HepG2 (cell line): ENCODE measurements around the gene PKIG. TPM values are rescaled to one million over a fixed set of nuclear protein-coding genes. Genes with fewer than 3 reads are reported as not detected.

Experiments
- ATAC-seq: fragments of 200-7000 bp; cut with Tn5 transposase; 3 replicates; pipeline ENCODE4 v1.9.1; 2020; ENCODE audit warnings: mild to moderate bottlenecking, moderate library complexity
- BruUV-seq: library from RNA; stranded (reverse); fragments of 400-500 nt; replicated peaks from 2 replicates; lab custom pipeline; 2021; lab: Mats Ljungman, UMichigan
- CTCF ChIA-PET: fragments of 300-600 bp; formaldehyde crosslinking; extraction: SDS; loops from one replicate; lab custom pipeline; 2021; ENCODE audit warnings: low total read pairs, inconsistent platforms, low intra/inter-chr PET ratio; lab: Yijun Ruan, JAX
- POLR2A ChIA-PET: fragments of 350-600 bp; sonication (Branson Sonifier 250); formaldehyde crosslinking; loops from one replicate; lab custom pipeline; 2020; ENCODE audit warnings: antibody characterized with exemption, inconsistent platforms; lab: Yijun Ruan, JAX
- DNase-seq: peaks from one replicate; pipeline ENCODE4 v3.0.0-alpha.2; 2015; ENCODE audit warnings: low spot score
- FAIRE-seq: peaks from 3 replicates; lab custom pipeline; 2011; peaks lifted over from hg19 to GRCh38; lab: Jason Lieb, UNC
- H2AFZ ChIP-seq: one replicate; pipeline ENCODE4 v1.6.1; 2011; ENCODE audit warnings: low read length, inconsistent platforms
- H3K27ac ChIP-seq: fragments of 300-600 bp; 3 replicates; pipeline ENCODE4 v1.8.0; 2011; ENCODE audit warnings: mixed run types, mild to moderate bottlenecking, mixed read lengths, low read length, inconsistent platforms; ENCODE audit not compliant: insufficient read depth; ENCODE audit errors: extremely low read length
- H3K27me3 ChIP-seq, 2 experiments: fragments of 200-600 bp in 1 of 2; 2 replicates in 1 of 2; 3 replicates in 1 of 2; pipeline versions ENCODE4 v1.6.0 to v1.8.0; 2011; ENCODE audit warnings: low read length in 2 of 2, mild to moderate bottlenecking in 2 of 2, moderate library complexity in 2 of 2, inconsistent platforms in 1 of 2; ENCODE audit not compliant: insufficient read depth in 2 of 2, control insufficient read depth in 1 of 2
- H3K36me3 ChIP-seq, 2 experiments: fragments of 200-600 bp in 1 of 2; replicated peaks in 1 of 2; 2 replicates in 1 of 2; 3 replicates in 1 of 2; pipeline versions ENCODE4 v1.5.1 to v1.8.0; 2011; ENCODE audit warnings: low read length in 2 of 2, inconsistent platforms in 1 of 2; ENCODE audit not compliant: insufficient read depth in 2 of 2, control insufficient read depth in 1 of 2
- H3K4me1 ChIP-seq: 2 replicates; pipeline ENCODE4 v1.5.1; 2012; ENCODE audit warnings: low read length, inconsistent platforms; ENCODE audit not compliant: insufficient read depth
- H3K4me2 ChIP-seq: 2 replicates; pipeline ENCODE4 v1.6.0; 2011; ENCODE audit warnings: low read depth, low read length, inconsistent platforms
- H3K4me3 ChIP-seq, 3 experiments: fragments of 200-600 bp in 1 of 3; sonication (generic), shearing (Covaris generic) in 1 of 3; replicated peaks in 1 of 3; 2 replicates each; pipeline ENCODE4 v1.5.1; 2011 to 2016; ENCODE audit warnings: low read length in 3 of 3, inconsistent platforms in 2 of 3, low read depth in 2 of 3, mild to moderate bottlenecking in 2 of 3, control low read depth in 1 of 3, mixed read lengths in 1 of 3; ENCODE audit not compliant: insufficient read depth in 1 of 3
- H3K79me2 ChIP-seq: one replicate; pipeline ENCODE4 v1.6.1; 2011; ENCODE audit warnings: low read length, inconsistent platforms; ENCODE audit not compliant: insufficient read depth
- H3K9ac ChIP-seq: 2 replicates; pipeline ENCODE4 v1.6.0; 2011; ENCODE audit warnings: mild to moderate bottlenecking, low read depth, low read length, inconsistent platforms; ENCODE audit not compliant: insufficient read depth
- H3K9me3 ChIP-seq: 2 replicates; pipeline ENCODE4 v1.5.1; 2012; ENCODE audit warnings: mild to moderate bottlenecking, low read length
- H4K20me1 ChIP-seq: 2 replicates; pipeline ENCODE4 v1.6.0; 2011; ENCODE audit warnings: inconsistent platforms, mild to moderate bottlenecking, low read length, moderate library complexity; ENCODE audit not compliant: insufficient read depth
- ARNTL ChIP-seq: sonication (generic); formaldehyde crosslinking; IDR thresholded peaks from 2 replicates; pipeline ENCODE4 v1.4.0; 2020; ENCODE audit warnings: mild to moderate bottlenecking, missing genetic modification reagents
- CHD4 ChIP-seq: fragments of 200-600 bp; sonication (generic); IDR thresholded peaks from 2 replicates; pipeline ENCODE4 v1.7.0; 2017; ENCODE audit warnings: mild to moderate bottlenecking, low read length, borderline replicate concordance
- EEA1 ChIP-seq: sonication (generic); formaldehyde crosslinking; IDR thresholded peaks from 2 replicates; pipeline ENCODE4 v1.5.1; 2020; ENCODE audit warnings: mild to moderate bottlenecking, missing genetic modification reagents, borderline replicate concordance
- EED ChIP-seq: sonication (generic); formaldehyde crosslinking; IDR thresholded peaks from 2 replicates; pipeline ENCODE4 v1.5.0; 2020; ENCODE audit warnings: mild to moderate bottlenecking, missing genetic modification reagents
- ESRRA ChIP-seq: sonication (generic); formaldehyde crosslinking; IDR thresholded peaks from 2 replicates; pipeline ENCODE4 v1.5.1; 2020; ENCODE audit warnings: mild to moderate bottlenecking, low read depth, missing genetic modification reagents
- HHEX ChIP-seq: IDR thresholded peaks from 2 replicates; pipeline ENCODE4 v1.6.1; 2016; ENCODE audit warnings: control low read depth
- HIVEP1 ChIP-seq: sonication (generic); formaldehyde crosslinking; IDR thresholded peaks from 2 replicates; pipeline ENCODE4 v1.4.0; 2020; ENCODE audit warnings: mild to moderate bottlenecking, missing genetic modification reagents
- KLF16 ChIP-seq, 2 experiments: sonication (generic) in 1 of 2; formaldehyde crosslinking in 1 of 2; IDR thresholded peaks; 2 replicates each; pipeline versions ENCODE4 v1.6.1 to v1.8.0; 2016 to 2023; ENCODE audit warnings: missing genetic modification reagents in 2 of 2, missing compliant biosample characterization in 1 of 2
- NFKB2 ChIP-seq: sonication (generic); formaldehyde crosslinking; IDR thresholded peaks from 2 replicates; pipeline ENCODE4 v1.4.0; 2020; ENCODE audit warnings: missing genetic modification reagents, borderline replicate concordance
- PCBP1 ChIP-seq: fragments of 200-400 bp; formaldehyde crosslinking; IDR thresholded peaks from 2 replicates; pipeline ENCODE4 v1.6.1; 2017; ENCODE audit warnings: mild to moderate bottlenecking, low read depth, low read length, borderline replicate concordance
- PRMT3 ChIP-seq: sonication (generic); formaldehyde crosslinking; IDR thresholded peaks from 2 replicates; pipeline ENCODE4 v1.8.1; 2022; ENCODE audit warnings: low read depth, mild to moderate bottlenecking, moderate library complexity, missing genetic modification reagents, borderline replicate concordance
- RAD21 ChIP-seq: fragments of 450-650 bp; formaldehyde crosslinking; IDR thresholded peaks from 2 replicates; pipeline ENCODE4 v1.5.0; 2020; ENCODE audit warnings: mild to moderate bottlenecking
- RFX1 ChIP-seq: fragments of 450-650 bp; IDR thresholded peaks from 2 replicates; pipeline ENCODE4 v1.6.1; 2017
- SNAI1 ChIP-seq: sonication (generic); formaldehyde crosslinking; IDR thresholded peaks from 2 replicates; pipeline ENCODE4 v1.5.0; 2020; ENCODE audit warnings: mild to moderate bottlenecking, missing genetic modification reagents, borderline replicate concordance
- SNAPC5 ChIP-seq: sonication (generic); formaldehyde crosslinking; IDR thresholded peaks from 2 replicates; pipeline ENCODE4 v1.8.1; 2023; ENCODE audit warnings: mild to moderate bottlenecking, missing genetic modification reagents, borderline replicate concordance
- ZBTB38 ChIP-seq: sonication (generic); formaldehyde crosslinking; IDR thresholded peaks from 2 replicates; pipeline ENCODE4 v1.5.1; 2020; ENCODE audit warnings: mild to moderate bottlenecking, missing genetic modification reagents
- ZFP37 ChIP-seq: sonication (generic); formaldehyde crosslinking; IDR thresholded peaks from 2 replicates; pipeline ENCODE4 v1.4.0; 2020; ENCODE audit warnings: missing genetic modification reagents, borderline replicate concordance
- ZNF280D ChIP-seq: sonication (generic); formaldehyde crosslinking; IDR thresholded peaks from 2 replicates; pipeline ENCODE4 v1.5.1; 2020; ENCODE audit warnings: mild to moderate bottlenecking, missing genetic modification reagents
- ZNF484 ChIP-seq: sonication (generic); formaldehyde crosslinking; IDR thresholded peaks from 2 replicates; pipeline ENCODE4 v1.5.1; 2020; ENCODE audit warnings: mild to moderate bottlenecking, low read depth, missing genetic modification reagents, borderline replicate concordance
- ZNF552 ChIP-seq: sonication (generic); formaldehyde crosslinking; IDR thresholded peaks from 2 replicates; pipeline ENCODE4 v1.9.0; 2022; ENCODE audit warnings: missing genetic modification reagents, mild to moderate bottlenecking, borderline replicate concordance
- ZNF766 ChIP-seq: sonication (generic); formaldehyde crosslinking; IDR thresholded peaks from 2 replicates; pipeline ENCODE4 v1.5.0; 2020; ENCODE audit warnings: missing genetic modification reagents, borderline replicate concordance
- ZNF83 ChIP-seq: sonication (generic); formaldehyde crosslinking; IDR thresholded peaks from 2 replicates; pipeline ENCODE4 v1.4.0; 2020; ENCODE audit warnings: missing genetic modification reagents, mild to moderate bottlenecking, borderline replicate concordance
- WGBS: methylation state at CpG from one replicate; pipeline ENCODE4 v1.1.6; 2017; ENCODE audit warnings: low lambda C conversion rate; 5-methylcytosine and 5-hydroxymethylcytosine counted together
- in situ Hi-C: cut with HindIII; loops from 2 replicates; pipeline ENCODE4 v1.10.0; 2017; ENCODE audit warnings: low pct_unique_long_range_greater_than_20kb; ENCODE audit not compliant: extremely low pct_ligation_motif_present
- intact Hi-C: fragments of 100-400 bp; cut with micrococcal nuclease; formaldehyde crosslinking; loops from one replicate; pipeline ENCODE4 v1.10.0; 2022; ENCODE audit not compliant: unreplicated experiment
- polyA plus RNA-seq, 8 experiments: library from polyadenylated mRNA; depleted of rRNA in 3 of 8; stranded (reverse) in 7 of 8; unstranded in 1 of 8; fragments of >200 nt; fragmentation: Illumina TruSeq in 4 of 8; extraction: Trizol in 4 of 8; gene quantifications; 2 replicates each; pipeline versions ENCODE4 v1.2.1 to v1.2.3, GENCODE V29; 2011 to 2016; ENCODE audit warnings: low read depth in 4 of 8, missing spikeins in 1 of 8, mixed read lengths in 1 of 8; ENCODE audit not compliant: insufficient read depth in 1 of 8
- total RNA-seq, 5 experiments: library from RNA; depleted of rRNA; stranded (reverse); fragments of >200 nt; fragmentation: Illumina TruSeq; extraction: Trizol; gene quantifications; 2 replicates each; pipeline ENCODE4 v1.2.3, GENCODE V29; 2016; ENCODE audit warnings: low read depth in 1 of 5

Gene PKIG
- total and polyA plus RNA-seq, 2 of the 13 experiments (the other 11 are each of a cell fraction or from before 2014, with no cell fraction given): 30.8 to 44.5 TPM

GRCh38 chr20:44650771-44651433 is 68.5 kb downstream of the PKIG start:
- POLR2A ChIA-PET: interaction anchor here (0.9 kb wide), 1 partner anchor 8 kb away, joined by 5 read pairs; no protein-coding TSS in a partner anchor
- FAIRE-seq: no peak
- 0 out of 2 replicates have a peak, but pooled peaks have one; percentile 28 for TF ChIP-seq EEA1
- no peak for TF ChIP-seq SNAPC5 (CRISPR knock-in tag)
- no peak for TF ChIP-seq ARNTL (CRISPR knock-in tag)
- peak; percentile 33; the same call in 1 of the 2 replicates for TF ChIP-seq ESRRA (CRISPR knock-in tag)
- TF ChIP-seq PCBP1: 0 out of 2 replicates have a peak, but pooled peaks have one; percentile 35
- TF ChIP-seq ZNF766 (CRISPR knock-in tag): 0 out of 2 replicates have a peak, but pooled peaks have one; percentile 12
- no peak for TF ChIP-seq ZNF484 (CRISPR knock-in tag)
- peak; percentile 40; the same call in 1 of the 2 replicates for TF ChIP-seq ZBTB38
- TF ChIP-seq HHEX (CRISPR knock-in tag): 0 out of 2 replicates have a peak, but pooled peaks have one; percentile 30
- no peak for TF ChIP-seq KLF16 (CRISPR knock-in tag; IDR thresholded peaks at IDR 0.05)
- 0 out of 2 replicates have a peak, but pooled peaks have one; percentile 24 for TF ChIP-seq ZNF552 (CRISPR knock-in tag)
- no peak for TF ChIP-seq RAD21
- TF ChIP-seq PRMT3 (CRISPR knock-in tag): no peak
- TF ChIP-seq ZNF83 (CRISPR knock-in tag): peak; percentile 18; the same call in 1 of the 2 replicates
- TF ChIP-seq HIVEP1 (CRISPR knock-in tag): peak; percentile 63
- TF ChIP-seq ZFP37 (CRISPR knock-in tag): 0 out of 2 replicates have a peak, but pooled peaks have one; percentile 37
- peak; percentile 8; the same call in 1 of the 2 replicates for TF ChIP-seq NFKB2 (CRISPR knock-in tag)
- TF ChIP-seq CHD4: no peak
- no peak for TF ChIP-seq RFX1
- TF ChIP-seq EED: peak; percentile 68; the same call in 1 of the 2 replicates
- TF ChIP-seq SNAI1 (CRISPR knock-in tag): 0 out of 2 replicates have a peak, but pooled peaks have one; percentile 14
- TF ChIP-seq ZNF280D (CRISPR knock-in tag): no peak

More at GRCh38 chr20:44650771-44651433, 68.5 kb downstream of the PKIG start:
- Histone ChIP-seq H3K36me3 (no peaks in the 10 kb centered on the region), H3K9ac (peak overlapping the region; percentile 59; the same call in 1 of the 2 replicates), H3K4me3 (peak overlapping the region; percentile 69 to 78 (median 71); a peak in 5 of 6 replicates), H2AFZ (no peak overlapping the region), H4K20me1 (no peaks in the 10 kb centered on the region), H3K4me2 (peak overlapping the region; percentile 98), H3K79me2 (no peaks in the 10 kb centered on the region), H3K27me3 (peaks cover 5 to 31% of the 10 kb centered on the region in 2 experiments; a peak in 3 of 5 replicates), H3K4me1 (peaks cover 17% of the 10 kb centered on the region), H3K27ac (no peak overlapping the region), H3K9me3 (no peaks in the 10 kb centered on the region)
- 58% methylated on average over 21 of the region's 24 CpGs for WGBS
- ATAC-seq (peak; percentile 17), DNase-seq (no peak)
- in situ Hi-C loops: no loop called here
- CTCF ChIA-PET: no interaction called here
- TSS peak; percentile 56 for BruUV-seq
- intact Hi-C loops: no loop called here
